ENCODE measurements around the gene BICD2.

BICD2 gene

GRCh38 chr9:92748233-92748497, 16.5 kb downstream of the BICD2 start:
- DNase-seq (ENCODE audit: low spot score), result no peak

GRCh38 chr9:92747459-92748232, 17.0 kb downstream of the BICD2 start:
- DNase-seq (ENCODE audit: low spot score), result no peak

GRCh38 chr9:92746567-92747458, 17.8 kb downstream of the BICD2 start:
- DNase-seq (ENCODE audit: low spot score), result no peak

- DNase-seq (ENCODE audit: low spot score), result no peak
Observed at GRCh38 chr9:92745881-92746280, 18.8 kb downstream of the BICD2 start.

GRCh38 chr9:92745331-92745730, 19.3 kb downstream of the BICD2 start:
- DNase-seq (ENCODE audit: low spot score), result no peak

GRCh38 chr9:92740969-92741368, 23.7 kb downstream of the BICD2 start:
- DNase-seq (ENCODE audit: low spot score), result no peak

GRCh38 chr9:92740446-92740961, 24.1 kb downstream of the BICD2 start:
- DNase-seq (ENCODE audit: low spot score), result no peak

- DNase-seq (ENCODE audit: low spot score), result no peak
Observed at GRCh38 chr9:92740009-92740408, 24.6 kb downstream of the BICD2 start.

GRCh38 chr9:92739346-92739970, 25.2 kb downstream of the BICD2 start:
- no peak for DNase-seq (ENCODE audit: low spot score)

GRCh38 chr9:92738661-92739081, 26.0 kb downstream of the BICD2 start:
- no peak for DNase-seq (ENCODE audit: low spot score)

GRCh38 chr9:92737611-92738299, 26.9 kb downstream of the BICD2 start:
- no peak for DNase-seq (ENCODE audit: low spot score)

- DNase-seq (ENCODE audit: low spot score), result no peak
Observed at GRCh38 chr9:92737216-92737606, 27.4 kb downstream of the BICD2 start.

- DNase-seq (ENCODE audit: low spot score), result no peak
Observed at GRCh38 chr9:92736563-92737215, 27.9 kb downstream of the BICD2 start.

GRCh38 chr9:92735636-92736562, 28.7 kb downstream of the BICD2 start:
- DNase-seq (ENCODE audit: low spot score), result no peak

GRCh38 chr9:92734931-92735635, 29.6 kb downstream of the BICD2 start:
- DNase-seq (ENCODE audit: low spot score), result no peak

- no peak for DNase-seq (ENCODE audit: low spot score)
Observed at GRCh38 chr9:92730897-92731296, 33.7 kb downstream of the BICD2 start.

GRCh38 chr9:92729735-92730155, 34.9 kb downstream of the BICD2 start:
- DNase-seq (ENCODE audit: low spot score), result no peak

GRCh38 chr9:92728831-92729734, 35.5 kb downstream of the BICD2 start:
- DNase-seq (ENCODE audit: low spot score), result no peak
